H1 (cell line): ENCODE results near the gene GPBP1. TPM values are rescaled to one million over a fixed set of nuclear protein-coding genes. Genes with fewer than 3 reads are reported as not detected.
A peak's percentile ranks its signal among the peaks of the same experiment; 100 is the strongest.

Source experiments
- CTCF ChIA-PET: fragments of 300-600 bp; sonication (Branson Sonifier 250); formaldehyde crosslinking; loops from one replicate; lab custom pipeline; 2021; ENCODE audit not compliant: partially characterized antibody; lab: Charles Lee
- POLR2A ChIA-PET: fragments of 300-600 bp; sonication (Branson Sonifier 250); formaldehyde crosslinking; loops from one replicate; lab custom pipeline; 2021; ENCODE audit warnings: inconsistent platforms; ENCODE audit not compliant: partially characterized antibody; lab: Charles Lee
- DNase-seq, 2 experiments: peaks; one replicate each; pipeline versions ENCODE4 v3.0.0 to v3.0.0-alpha.2; 2010 to 2022; ENCODE audit warnings: low spot score in 2 of 2, low read depth in 1 of 2, mixed read lengths in 1 of 2
- FAIRE-seq: peaks from 2 replicates; lab custom pipeline; 2011; peaks lifted over from hg19 to GRCh38; lab: Jason Lieb, UNC
- H2AFZ ChIP-seq: 2 replicates; pipeline ENCODE4 v1.8.1; 2012; ENCODE audit warnings: low read length, inconsistent platforms
- H2AK5ac ChIP-seq: 2 replicates; pipeline ENCODE4 v1.6.1; 2013; ENCODE audit warnings: low read depth, low read length
- H2BK120ac ChIP-seq: replicated peaks from 2 replicates; pipeline ENCODE3; 2013; ENCODE audit warnings: low read depth, low read length, inconsistent platforms
- H2BK12ac ChIP-seq: 2 replicates; pipeline ENCODE4 v1.6.1; 2013; ENCODE audit warnings: low read depth, low read length
- H2BK15ac ChIP-seq: 2 replicates; pipeline ENCODE4 v1.6.1; 2013; ENCODE audit warnings: low read length
- H2BK20ac ChIP-seq: 2 replicates; pipeline ENCODE4 v1.6.1; 2013; ENCODE audit warnings: low read length
- H2BK5ac ChIP-seq: 2 replicates; pipeline ENCODE4 v1.6.1; 2013; ENCODE audit warnings: low read depth, low read length
- H3K14ac ChIP-seq: 2 replicates; pipeline ENCODE4 v1.6.1; 2013; ENCODE audit warnings: inconsistent platforms; ENCODE audit not compliant: insufficient read length
- H3K18ac ChIP-seq: 2 replicates; pipeline ENCODE4 v1.6.1; 2013; ENCODE audit warnings: low read length; ENCODE audit errors: extremely low read depth
- H3K23ac ChIP-seq: 2 replicates; pipeline ENCODE4 v1.6.1; 2013; ENCODE audit warnings: inconsistent platforms; ENCODE audit not compliant: insufficient read length
- H3K23me2 ChIP-seq: 2 replicates; pipeline ENCODE4 v1.6.1; 2013; ENCODE audit warnings: low read depth, low read length
- H3K27ac ChIP-seq: 2 replicates; pipeline ENCODE4 v1.6.1; 2011; ENCODE audit warnings: low read depth, low read length, inconsistent platforms
- H3K27me3 ChIP-seq, 4 experiments: replicated peaks in 1 of 4; 1 replicate in 1 of 4; 2 replicates in 3 of 4; pipeline versions ENCODE4 v1.6.1 to v1.8.1; 2011 to 2013; ENCODE audit warnings: low read length in 3 of 4, mild to moderate bottlenecking in 3 of 4, inconsistent platforms in 2 of 4, mixed read lengths in 2 of 4, moderate library complexity in 1 of 4; ENCODE audit not compliant: control insufficient read depth in 3 of 4, insufficient read depth in 3 of 4; ENCODE audit errors: extremely low read depth in 1 of 4
- H3K36me3 ChIP-seq, 4 experiments: 2 replicates each; pipeline versions ENCODE4 v1.6.1 to v1.8.1; 2011 to 2013; ENCODE audit warnings: mild to moderate bottlenecking in 4 of 4, low read length in 3 of 4, moderate library complexity in 2 of 4, control low read depth in 1 of 4, inconsistent platforms in 1 of 4; ENCODE audit not compliant: insufficient read depth in 4 of 4, control insufficient read depth in 2 of 4
- H3K4ac ChIP-seq: replicated peaks from 2 replicates; pipeline ENCODE3; 2013; ENCODE audit warnings: low read length, low read depth, mixed read lengths, inconsistent platforms; ENCODE audit not compliant: insufficient read length
- H3K4me1 ChIP-seq, 4 experiments: replicated peaks in 1 of 4; 1 replicate in 1 of 4; 2 replicates in 3 of 4; pipeline versions ENCODE4 v1.6.1 to v1.8.1; 2011 to 2013; ENCODE audit warnings: low read length in 3 of 4, inconsistent platforms in 2 of 4, mixed read lengths in 1 of 4; ENCODE audit not compliant: insufficient read depth in 4 of 4, control insufficient read depth in 3 of 4
- H3K4me2 ChIP-seq, 2 experiments: 2 replicates each; pipeline versions ENCODE4 v1.6.1 to v1.8.1; 2011 to 2013; ENCODE audit warnings: low read depth in 2 of 2, low read length in 2 of 2, control low read depth in 1 of 2, inconsistent platforms in 1 of 2, mild to moderate bottlenecking in 1 of 2; ENCODE audit not compliant: insufficient read depth in 1 of 2
- H3K4me3 ChIP-seq, 4 experiments: fragments of 200-600, 300-600 bp in 1 of 4; sonication (generic), shearing (Covaris generic), sonication (Bioruptor Twin) in 1 of 4; 2 replicates each; pipeline versions ENCODE4 v1.5.1 to v1.8.1; 2011 to 2016; ENCODE audit warnings: low read length in 4 of 4, low read depth in 3 of 4, control low read depth in 2 of 4, inconsistent platforms in 2 of 4, mild to moderate bottlenecking in 2 of 4, mixed read lengths in 1 of 4, moderate library complexity in 1 of 4; ENCODE audit not compliant: insufficient read depth in 2 of 4; ENCODE audit errors: extremely low read depth in 1 of 4
- H3K56ac ChIP-seq: replicated peaks from 2 replicates; pipeline ENCODE3; 2013; ENCODE audit warnings: low read depth, mild to moderate bottlenecking, mixed read lengths, low read length, inconsistent platforms; ENCODE audit not compliant: insufficient read length
- H3K79me1 ChIP-seq: 2 replicates; pipeline ENCODE4 v1.6.1; 2013; ENCODE audit warnings: low read depth, low read length, control low read depth
- H3K79me2 ChIP-seq, 2 experiments: 2 replicates each; pipeline versions ENCODE4 v1.6.1 to v1.8.1; 2012 to 2013; ENCODE audit warnings: low read length in 2 of 2, mild to moderate bottlenecking in 2 of 2, inconsistent platforms in 1 of 2; ENCODE audit not compliant: insufficient read depth in 2 of 2, control insufficient read depth in 1 of 2
- H3K9ac ChIP-seq, 4 experiments: replicated peaks in 1 of 4; 1 replicate in 1 of 4; 2 replicates in 3 of 4; pipeline versions ENCODE4 v1.6.1 to v1.8.1; 2011 to 2013; ENCODE audit warnings: low read depth in 3 of 4, low read length in 3 of 4, control low read depth in 2 of 4, mild to moderate bottlenecking in 2 of 4, moderate library complexity in 2 of 4, inconsistent platforms in 1 of 4; ENCODE audit errors: extremely low read depth in 1 of 4
- H3K9me3 ChIP-seq, 2 experiments: 2 replicates each; pipeline versions ENCODE4 v1.6.1 to v1.8.1; 2012 to 2013; ENCODE audit warnings: mild to moderate bottlenecking in 2 of 2, moderate library complexity in 2 of 2, control low read depth in 1 of 2, inconsistent platforms in 1 of 2, low read depth in 1 of 2, low read length in 1 of 2, mixed read lengths in 1 of 2; ENCODE audit not compliant: insufficient read depth in 2 of 2
- H4K20me1 ChIP-seq, 2 experiments: replicated peaks in 1 of 2; 2 replicates each; pipeline versions ENCODE3 to v1.8.1; 2011 to 2013; ENCODE audit warnings: inconsistent platforms in 2 of 2, low read length in 2 of 2, mild to moderate bottlenecking in 1 of 2; ENCODE audit not compliant: insufficient read depth in 2 of 2, control insufficient read depth in 1 of 2
- H4K5ac ChIP-seq: 2 replicates; pipeline ENCODE4 v1.6.1; 2013; ENCODE audit warnings: low read length, low read depth, mixed read lengths, inconsistent platforms; ENCODE audit not compliant: insufficient read length
- H4K8ac ChIP-seq: 2 replicates; pipeline ENCODE4 v1.8.0; 2013; ENCODE audit warnings: mild to moderate bottlenecking, moderate library complexity, low read length, inconsistent platforms; ENCODE audit not compliant: insufficient read depth; ENCODE audit errors: extremely low read depth
- H4K91ac ChIP-seq: replicated peaks from 2 replicates; pipeline ENCODE3; 2013; ENCODE audit warnings: low read length, mixed read lengths, inconsistent platforms; ENCODE audit not compliant: insufficient read length
- CEBPB ChIP-seq: IDR thresholded peaks from 2 replicates; pipeline ENCODE4 v1.6.1; 2012; ENCODE audit warnings: low read depth, low read length
- GTF2F1 ChIP-seq: IDR thresholded peaks from 2 replicates; pipeline ENCODE4 v1.6.1; 2012; ENCODE audit warnings: low read depth, low read length, improper control_type of control experiment, borderline replicate concordance
- POLR2A ChIP-seq, 2 experiments: IDR thresholded peaks; 1 replicate in 1 of 2; 2 replicates in 1 of 2; pipeline ENCODE4 v1.6.1; 2011; ENCODE audit warnings: low read depth in 2 of 2, low read length in 2 of 2, mild to moderate bottlenecking in 2 of 2; ENCODE audit errors: control extremely low read depth in 1 of 2
- SRF ChIP-seq: IDR thresholded peaks from 2 replicates; pipeline ENCODE4 v1.6.1; 2011; ENCODE audit warnings: mild to moderate bottlenecking, low read depth, low read length, moderate library complexity
- TCF12 ChIP-seq: IDR thresholded peaks from 2 replicates; pipeline ENCODE4 v1.6.1; 2011; ENCODE audit warnings: low read depth, mild to moderate bottlenecking, low read length
- TEAD4 ChIP-seq: IDR thresholded peaks from 2 replicates; pipeline ENCODE4 v1.6.1; 2012; ENCODE audit warnings: low read depth, low read length, inconsistent platforms, mixed read lengths
- WGBS, 2 experiments: shearing (Covaris generic) in 1 of 2; methylation state at CpG; one replicate each; pipeline versions ENCODE4 v1.1.6 to v1.1.7; 2013 to 2015; ENCODE audit warnings: low lambda C conversion rate in 2 of 2, mixed read lengths in 2 of 2, inconsistent platforms in 1 of 2, low coverage in 1 of 2, missing lambda C conversion rate in 1 of 2; ENCODE audit not compliant: insufficient replicate concordance in 2 of 2, insufficient coverage in 1 of 2, insufficient read length in 1 of 2; ENCODE audit errors: extremely low coverage in 1 of 2, missing lambda C conversion rate in 1 of 2; 5-methylcytosine and 5-hydroxymethylcytosine counted together
- polyA plus RNA-seq, 7 experiments: library from polyadenylated mRNA; depleted of rRNA in 3 of 7; stranded (reverse) in 5 of 7; unstranded in 2 of 7; fragments of >200 nt in 5 of 7; fragments of 200-250 nt in 2 of 7; gene quantifications; 1 replicate in 5 of 7; 2 replicates in 1 of 7; 4 replicates in 1 of 7; pipeline versions ENCODE4 v1.2.1 to v1.2.3, GENCODE V29; 2011 to 2013; ENCODE audit warnings: missing spikeins in 2 of 7, mixed read lengths in 2 of 7
- total RNA-seq: library from RNA; stranded (reverse); fragmentation: NEBNext Ultra II Directional; extraction: Animal tissue kit (Norgen Biotek cat#: 25700); gene quantifications from 2 replicates; pipeline ENCODE4 v1.2.1, GENCODE V29; 2021
- TF ChIP-seq, protein P1 (sequence below), 3 experiments: IDR thresholded peaks; 1 replicate in 2 of 3; 2 replicates in 1 of 3; pipeline versions ENCODE4 v1.5.1 to v1.6.1; 2011; ENCODE audit warnings: low read length in 3 of 3, mild to moderate bottlenecking in 3 of 3, inconsistent platforms in 2 of 3, low read depth in 1 of 3, moderate library complexity in 1 of 3; ENCODE audit not compliant: insufficient read depth in 1 of 3; ENCODE audit errors: control extremely low read depth in 1 of 3

GPBP1 gene
- total and polyA plus RNA-seq, 2 of the 8 experiments (the other 6 are each of a cell fraction or from before 2014, with no cell fraction given), result 29.2 to 108 TPM

DNA sequence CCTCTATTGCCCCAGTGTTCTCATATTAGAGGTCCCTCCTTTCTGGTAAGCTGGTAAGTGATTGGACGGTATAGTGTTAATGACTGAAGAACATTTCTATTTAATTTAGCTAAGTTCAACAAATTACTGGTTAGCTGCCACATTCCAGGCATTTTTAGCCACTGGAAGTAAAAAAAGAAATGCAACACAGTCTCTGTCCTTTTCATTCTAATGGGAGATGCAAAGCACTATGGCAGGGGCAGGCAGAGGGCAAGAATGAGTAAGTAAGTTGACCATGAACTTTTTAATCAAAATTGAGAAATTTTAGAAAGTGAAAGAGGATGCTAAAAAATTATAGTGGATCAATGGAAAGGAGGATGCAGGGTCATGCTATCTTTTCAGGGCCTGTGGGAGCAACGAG lies 137.4 kb downstream of the GPBP1 start:
- no peak overlapping the region for H3K4ac ChIP-seq
- no peak overlapping the region for H4K8ac ChIP-seq
- H2BK15ac ChIP-seq, result no peak overlapping the region
- no peaks in the 10 kb centered on the region for H3K4me1 ChIP-seq
- H3K9me3 ChIP-seq, result peaks cover 3 to 4% of the 10 kb centered on the region in 2 experiments; a peak in 2 of 4 replicates
- H3K23ac ChIP-seq, result no peak overlapping the region
- H3K27ac ChIP-seq, result no peak overlapping the region
- H2BK20ac ChIP-seq, result no peak overlapping the region
- no peak overlapping the region for H4K5ac ChIP-seq
- H3K79me1 ChIP-seq, result no peaks in the 10 kb centered on the region
- H2BK5ac ChIP-seq, result no peak overlapping the region
- ChIA-PET CTCF (interaction anchor here (2.1 kb wide), 1 partner anchor 13 kb away, joined by 6 read pairs; no protein-coding TSS in a partner anchor), POLR2A (no interaction called here)
- WGBS, 2 experiments, result 93% methylated on average over 2 of the region's 2 CpGs; no CpG with 5 or more reads in 1 of the 2 experiments
- H3K4me2 ChIP-seq, result no peak overlapping the region
- no peak for DNase-seq
- H3K14ac ChIP-seq, result no peak overlapping the region
- H3K36me3 ChIP-seq, result no peaks in the 10 kb centered on the region
- no peak overlapping the region for H4K91ac ChIP-seq
- no peaks in the 10 kb centered on the region for H4K20me1 ChIP-seq
- H3K27me3 ChIP-seq, result no peaks in the 10 kb centered on the region
- TF ChIP-seq CEBPB, result no peak
- TF ChIP-seq TEAD4, result peak; percentile 47; the same call in 1 of the 2 replicates
- TF ChIP-seq TCF12, result no peak
- no peak for TF ChIP-seq GTF2F1
- TF ChIP-seq SRF, result no peak
- TF ChIP-seq, protein P1, sequence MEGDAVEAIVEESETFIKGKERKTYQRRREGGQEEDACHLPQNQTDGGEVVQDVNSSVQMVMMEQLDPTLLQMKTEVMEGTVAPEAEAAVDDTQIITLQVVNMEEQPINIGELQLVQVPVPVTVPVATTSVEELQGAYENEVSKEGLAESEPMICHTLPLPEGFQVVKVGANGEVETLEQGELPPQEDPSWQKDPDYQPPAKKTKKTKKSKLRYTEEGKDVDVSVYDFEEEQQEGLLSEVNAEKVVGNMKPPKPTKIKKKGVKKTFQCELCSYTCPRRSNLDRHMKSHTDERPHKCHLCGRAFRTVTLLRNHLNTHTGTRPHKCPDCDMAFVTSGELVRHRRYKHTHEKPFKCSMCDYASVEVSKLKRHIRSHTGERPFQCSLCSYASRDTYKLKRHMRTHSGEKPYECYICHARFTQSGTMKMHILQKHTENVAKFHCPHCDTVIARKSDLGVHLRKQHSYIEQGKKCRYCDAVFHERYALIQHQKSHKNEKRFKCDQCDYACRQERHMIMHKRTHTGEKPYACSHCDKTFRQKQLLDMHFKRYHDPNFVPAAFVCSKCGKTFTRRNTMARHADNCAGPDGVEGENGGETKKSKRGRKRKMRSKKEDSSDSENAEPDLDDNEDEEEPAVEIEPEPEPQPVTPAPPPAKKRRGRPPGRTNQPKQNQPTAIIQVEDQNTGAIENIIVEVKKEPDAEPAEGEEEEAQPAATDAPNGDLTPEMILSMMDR (IDR thresholded peaks at IDR 0.05; ENCODE audit: control extremely low read depth in 1 of 3, insufficient read depth in 1 of 3, low read depth in 1 of 3, low read length in 3 of 3), result no peak
- no peak for TF ChIP-seq POLR2A (IDR thresholded peaks at IDR 0.05; ENCODE audit: control extremely low read depth in 1 of 2, low read depth in 2 of 2, low read length in 2 of 2)
- H2AK5ac ChIP-seq, result no peak overlapping the region
- H3K56ac ChIP-seq, result no peak overlapping the region
- no peak overlapping the region for H2BK120ac ChIP-seq
- FAIRE-seq, result no peak
- no peak overlapping the region for H2BK12ac ChIP-seq
- no peak overlapping the region for H2AFZ ChIP-seq
- H3K79me2 ChIP-seq, result no peaks in the 10 kb centered on the region
- H3K18ac ChIP-seq, result no peak overlapping the region
- H3K4me3 ChIP-seq, result no peak overlapping the region
- H3K23me2 ChIP-seq, result no peaks in the 10 kb centered on the region
- no peak overlapping the region for H3K9ac ChIP-seq
